NCI-H146 (cell line): Measurements from ENCODE around the gene EFCC1.

ENCODE experiments used
- DNase-seq: peaks from one replicate; lab custom pipeline; 2025; lab: John Stamatoyannopoulos, UW

The EFCC1 gene

DNA sequence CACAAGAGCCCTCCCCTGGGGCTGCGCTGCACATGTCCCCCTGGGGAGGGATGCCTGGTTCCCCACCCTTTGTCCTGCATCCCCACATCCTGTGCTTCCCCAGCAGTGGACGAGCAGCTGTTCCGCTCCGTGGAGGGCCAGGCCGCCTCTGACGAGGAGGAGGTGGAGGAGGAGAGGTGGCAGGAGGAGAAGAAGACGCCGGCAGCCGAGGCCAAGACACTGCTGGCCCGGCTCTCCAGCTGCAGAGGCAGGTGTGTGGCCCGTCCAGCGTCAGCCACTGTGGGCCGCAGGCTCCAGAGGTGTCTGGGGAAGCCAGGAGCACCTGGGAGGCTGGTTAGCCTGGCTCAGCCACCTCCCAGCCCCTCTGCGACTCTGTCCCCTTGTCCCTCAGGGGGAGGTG is 31.6 kb downstream of the EFCC1 start:
- no peak for DNase-seq

DNA sequence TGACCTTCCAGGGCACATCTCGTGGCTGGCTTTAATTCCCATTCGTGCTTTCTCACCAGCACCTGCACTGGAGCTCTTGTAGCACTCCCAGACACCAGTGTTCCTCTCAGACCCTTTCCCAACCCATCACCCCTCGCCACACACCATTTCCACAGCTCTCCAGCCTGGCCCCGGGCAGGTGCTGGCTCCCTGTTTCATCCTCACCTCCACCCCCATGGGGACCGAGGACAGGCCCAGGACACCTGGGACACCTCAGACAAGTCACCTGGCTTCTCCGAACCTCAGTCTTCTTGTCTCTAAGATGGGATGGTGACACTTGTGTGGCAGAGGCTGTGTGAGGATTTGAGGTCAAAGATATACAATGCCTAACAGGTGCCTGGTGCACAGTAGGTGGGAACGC is 32.0 kb downstream of the EFCC1 start:
- no peak for DNase-seq

DNA sequence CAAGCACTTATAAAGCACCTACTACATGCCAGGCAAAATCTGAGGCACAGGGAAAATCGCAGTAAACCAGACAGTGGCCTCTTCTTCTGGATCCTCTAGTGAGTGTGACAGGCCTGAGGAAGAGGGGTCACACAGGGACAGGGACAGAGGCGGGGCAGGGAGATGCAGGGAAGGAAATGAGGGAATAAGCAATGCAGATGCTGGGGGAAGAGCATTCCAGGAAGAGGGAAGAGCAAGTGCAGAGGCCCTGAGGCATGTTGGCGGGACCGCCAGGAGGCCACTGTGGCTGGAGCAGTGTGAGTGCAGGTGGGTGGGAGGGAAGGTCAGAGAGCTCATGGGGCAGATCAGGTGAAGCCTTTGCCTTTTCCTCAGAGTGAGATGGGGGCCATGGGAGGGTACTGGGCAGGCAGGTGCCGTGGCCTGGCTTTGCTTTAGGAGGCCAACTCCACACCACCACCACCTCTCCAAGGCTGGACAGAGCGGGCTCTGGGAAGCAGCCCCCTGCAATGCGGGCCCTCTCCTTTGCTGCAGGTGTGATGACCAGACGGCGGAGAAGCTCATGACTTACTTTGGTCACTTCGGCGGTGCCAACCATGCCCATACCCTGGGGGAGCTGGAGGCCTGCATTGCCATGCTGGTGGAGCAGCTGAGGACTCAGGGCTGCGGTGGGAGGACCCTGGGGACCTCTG is 32.7 kb downstream of the EFCC1 start:
- DNase-seq: no peak

DNA sequence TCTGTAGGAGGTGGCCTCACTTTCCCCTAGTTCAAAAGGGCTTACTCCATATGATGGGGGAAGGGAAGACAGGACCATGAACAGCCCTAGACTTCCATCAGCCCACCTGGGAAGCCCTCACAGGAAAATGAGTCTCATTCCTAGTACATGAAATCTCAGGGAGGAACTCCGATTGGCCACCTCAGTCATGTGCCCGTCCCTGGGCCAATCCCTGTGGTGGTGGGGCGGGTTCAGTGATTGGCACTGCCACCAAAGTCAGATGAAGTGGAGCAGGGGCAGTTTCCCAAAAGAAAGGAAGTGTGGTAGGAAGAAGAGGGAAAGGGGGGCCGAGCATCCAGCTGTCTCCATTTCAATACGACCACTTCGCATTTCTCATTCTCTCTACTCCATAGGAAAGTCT is 33.5 kb downstream of the EFCC1 start:
- no peak for DNase-seq

DNA sequence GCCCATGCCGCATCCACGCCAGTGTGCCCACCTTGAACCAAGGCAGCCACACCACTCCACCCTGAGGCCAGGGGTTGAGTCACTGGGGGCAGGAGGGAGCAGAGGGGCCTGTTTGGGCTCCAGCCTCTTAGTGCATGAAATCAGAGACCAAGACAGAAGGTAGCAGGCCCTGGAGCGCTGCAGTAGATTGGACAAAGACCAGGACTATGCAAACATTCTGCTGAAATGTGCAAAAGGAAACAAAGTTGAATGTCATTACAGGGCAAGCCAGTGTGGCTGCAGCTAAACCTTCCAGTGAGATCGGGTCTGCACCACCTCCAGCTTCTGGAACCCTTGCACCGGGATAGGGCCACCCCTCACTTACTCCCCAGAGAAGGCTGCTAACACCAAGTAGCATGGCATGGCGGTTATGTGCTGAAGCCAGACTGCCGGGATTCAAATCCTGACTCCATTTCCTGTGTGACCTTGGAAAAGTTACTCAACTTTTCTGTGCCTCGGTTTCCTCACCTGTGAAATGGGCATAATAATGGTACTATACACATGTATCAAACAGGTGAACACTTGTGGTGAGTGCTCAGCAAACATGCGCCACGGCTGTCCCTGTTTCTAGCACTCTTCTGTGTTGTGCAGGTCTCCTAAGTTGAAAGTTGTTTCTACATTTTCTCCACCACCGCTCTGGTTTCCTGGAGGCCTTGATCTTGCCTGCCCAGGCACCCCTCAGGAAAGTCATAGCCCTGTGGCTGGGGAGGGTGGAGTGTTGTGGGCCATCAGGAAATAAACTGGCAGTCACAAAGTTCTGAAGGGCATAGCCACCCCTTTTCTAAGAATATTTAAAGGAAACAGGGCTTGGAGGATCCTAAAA is 34.5 kb downstream of the EFCC1 start:
- no peak for DNase-seq

DNA sequence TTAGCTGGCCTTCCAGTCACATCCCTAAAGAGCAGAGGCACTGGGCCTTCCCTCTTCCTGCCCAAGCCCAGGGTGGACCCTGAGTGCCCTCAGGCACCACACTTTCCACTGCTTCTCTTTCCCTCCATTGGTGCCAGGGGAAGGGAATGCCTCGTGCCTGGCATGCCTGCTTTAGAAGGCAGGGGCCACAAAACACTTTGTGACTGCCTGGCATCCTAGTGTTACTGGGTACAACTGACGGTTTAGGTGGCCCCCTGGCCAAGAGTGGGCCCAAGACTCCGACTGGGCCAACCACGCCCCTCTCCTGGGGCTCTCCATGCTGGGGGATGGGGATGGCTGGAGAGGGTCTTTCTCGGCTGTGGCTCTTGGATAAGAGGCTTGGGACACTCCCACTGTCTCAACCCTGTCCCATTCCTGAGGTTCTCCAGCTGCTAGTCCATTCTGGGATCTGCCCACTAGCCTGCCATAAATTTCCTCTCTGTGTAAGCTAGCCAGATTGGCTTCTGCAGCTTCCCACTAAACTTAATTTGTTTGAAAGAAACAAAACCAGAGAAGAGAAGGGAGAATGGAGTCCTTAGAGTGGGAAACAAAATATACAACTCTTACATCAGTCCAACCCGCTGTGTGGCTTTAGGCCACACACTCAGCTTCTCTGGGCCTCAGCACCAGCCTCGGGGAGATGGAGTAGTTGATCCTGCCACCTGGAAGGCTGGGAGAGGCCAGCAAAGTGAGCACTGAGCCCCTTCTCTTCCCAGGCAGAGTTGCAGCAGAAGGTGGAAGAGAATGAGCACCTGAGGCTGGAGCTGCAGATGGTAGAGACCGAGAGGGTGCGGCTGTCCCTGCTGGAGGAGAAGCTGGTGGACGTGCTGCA is 35.4 kb downstream of the EFCC1 start:
- DNase-seq: no peak

DNA sequence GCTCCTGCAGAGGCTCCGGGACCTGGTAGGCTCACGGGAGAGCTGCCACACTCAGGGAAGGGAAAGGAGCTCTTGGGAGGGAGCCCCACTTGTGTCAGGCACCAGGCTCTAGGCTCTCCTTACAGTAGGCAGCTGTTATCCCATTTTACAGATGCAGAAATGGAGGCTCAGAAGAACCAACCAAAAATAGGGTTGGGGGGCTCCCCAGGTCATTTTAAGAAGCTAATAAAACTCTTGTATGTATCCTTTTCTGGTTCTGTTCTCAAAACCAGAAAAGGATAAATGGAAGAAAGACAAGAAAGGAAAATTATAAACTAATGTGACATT is 36.0 kb downstream of the EFCC1 start:
- no peak for DNase-seq

DNA sequence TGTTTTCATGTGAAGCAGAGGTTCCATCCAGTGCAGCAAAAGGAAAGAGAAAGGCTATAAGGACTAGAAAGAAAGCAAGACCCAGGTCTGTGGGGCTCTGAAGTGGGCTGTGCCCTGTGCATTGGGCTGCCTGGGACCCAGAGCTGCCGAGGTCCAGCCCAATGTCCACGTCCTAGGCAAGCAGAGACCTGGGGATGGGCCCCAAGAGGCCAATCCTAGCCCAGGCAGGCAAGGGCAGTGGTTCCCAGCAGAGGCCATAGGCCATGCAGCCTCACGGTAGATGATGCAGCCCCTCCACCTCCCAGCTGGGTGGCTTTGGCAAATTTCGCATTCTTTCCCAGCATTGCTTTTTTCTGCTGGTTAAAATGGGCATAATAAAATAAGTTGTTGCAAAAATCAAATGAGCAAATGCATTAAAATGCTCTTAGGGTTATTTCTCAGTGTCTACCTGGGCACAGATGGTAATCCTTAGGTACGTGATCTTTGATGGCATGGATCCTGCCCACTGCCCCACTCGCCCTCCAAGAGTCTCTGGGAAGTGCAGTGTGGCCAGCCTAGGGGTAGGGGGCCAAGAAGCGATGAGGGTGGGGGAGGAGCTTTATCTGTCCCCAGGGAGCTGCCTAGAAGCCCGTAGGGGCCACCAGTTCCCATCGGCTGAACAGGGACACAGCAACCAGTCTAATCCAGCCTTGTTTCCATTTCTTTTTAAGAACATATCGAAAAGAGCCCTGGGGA is 37.2 kb downstream of the EFCC1 start:
- DNase-seq: no peak

DNA sequence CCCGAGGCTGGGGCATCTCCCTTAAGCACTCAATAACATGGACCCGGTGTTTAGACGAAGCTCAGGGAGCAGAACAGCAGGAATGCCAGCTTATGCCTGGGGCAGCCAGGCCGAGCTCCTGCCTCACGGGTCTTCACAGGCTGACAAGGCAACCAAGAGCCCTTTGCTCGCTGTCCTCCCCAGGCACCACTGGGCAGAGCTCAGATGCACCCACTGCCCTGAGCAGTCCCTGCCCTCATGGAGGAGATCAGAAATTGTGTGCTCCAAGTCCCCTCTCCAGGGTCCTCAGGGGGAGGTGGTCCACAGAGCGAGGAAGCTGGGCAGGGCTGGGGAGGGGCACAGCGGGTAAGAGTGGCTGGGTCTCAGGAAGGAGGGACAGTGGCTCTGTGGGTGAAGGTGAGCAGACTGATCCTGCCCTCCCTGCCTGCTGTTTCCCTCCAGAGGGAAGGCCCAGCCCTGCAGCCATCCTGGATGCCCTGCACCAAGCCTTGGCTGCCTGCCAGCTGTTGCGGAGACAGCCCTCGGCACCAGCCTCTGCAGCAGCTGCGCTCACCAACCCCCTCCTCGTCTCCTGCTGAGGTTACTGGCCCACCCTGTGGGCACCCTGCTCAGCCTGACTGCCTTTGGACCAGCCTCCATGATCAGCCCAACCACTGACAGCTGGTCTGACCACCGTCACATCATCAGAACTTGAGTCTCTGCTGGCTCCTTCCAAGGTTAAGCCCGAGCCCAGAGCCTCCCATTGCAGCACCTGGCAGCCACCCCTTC is 38.4 kb downstream of the EFCC1 start:
- peak; percentile 96 for DNase-seq

DNA sequence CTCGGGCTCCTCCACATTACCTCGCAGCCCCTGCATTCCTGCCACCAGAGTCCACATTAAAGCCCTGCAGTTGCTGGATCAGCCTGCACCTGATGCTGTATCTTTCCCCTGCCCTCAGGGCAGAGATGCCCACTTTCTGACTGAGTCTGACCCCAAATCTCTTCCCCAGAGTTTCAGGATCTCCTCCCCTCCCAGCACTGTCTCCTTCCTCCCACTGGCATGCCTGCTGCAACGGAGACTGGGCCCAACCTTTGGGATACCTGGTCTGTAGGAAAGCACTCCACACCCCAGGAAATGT is 38.9 kb downstream of the EFCC1 start:
- DNase-seq: no peak

DNA sequence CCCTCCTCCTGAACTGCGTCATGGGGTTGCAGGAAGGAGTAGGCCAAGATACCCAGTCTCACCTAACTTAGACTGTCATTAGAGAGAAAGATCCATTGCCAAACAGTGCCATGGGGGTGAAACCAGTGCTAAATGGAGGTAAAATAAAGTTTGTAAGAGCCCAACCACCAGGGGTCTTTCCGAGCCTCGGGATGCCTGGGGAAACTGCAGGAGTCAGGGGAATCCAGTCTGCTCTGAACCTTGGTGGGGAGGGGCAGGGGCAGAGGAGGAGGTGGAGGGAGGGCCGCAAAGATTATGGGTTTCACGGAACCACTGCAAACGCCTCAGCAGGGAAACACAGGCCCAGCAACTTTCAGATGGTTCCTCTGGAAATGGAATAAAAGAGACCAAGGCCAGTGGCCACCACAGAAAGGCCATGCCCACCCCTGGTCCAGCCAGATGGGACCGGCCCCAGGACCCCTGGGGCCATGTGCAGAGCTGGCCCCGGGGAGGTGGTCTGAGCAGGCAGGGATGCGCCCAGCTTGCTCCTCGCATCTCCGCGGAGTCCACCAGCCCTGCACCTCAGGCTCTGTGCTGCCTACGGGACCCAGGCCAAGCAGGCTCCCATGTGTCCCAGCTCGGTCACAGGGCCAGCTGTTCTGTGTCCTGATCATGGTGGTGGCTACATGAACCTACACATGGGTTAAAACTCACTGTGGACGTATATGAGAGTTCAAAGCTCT is 39.6 kb downstream of the EFCC1 start:
- DNase-seq: no peak

DNA sequence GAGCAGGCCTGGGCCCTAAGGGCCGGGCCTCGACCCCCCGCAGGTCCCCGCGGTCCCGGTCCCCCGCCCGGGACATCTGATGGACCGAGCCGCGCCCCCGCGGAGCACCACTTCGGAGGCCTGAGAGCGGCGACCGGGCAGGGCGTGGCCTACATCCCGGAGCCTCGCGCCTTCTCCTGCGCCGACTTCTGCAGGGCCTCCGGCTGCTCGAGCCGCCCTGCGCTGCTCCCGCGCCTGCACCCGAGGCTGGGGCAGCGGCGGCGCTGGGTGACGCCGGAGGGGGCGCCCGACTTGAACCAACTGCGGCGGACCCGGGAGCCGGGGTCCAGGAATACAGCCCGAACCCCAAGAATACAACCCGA is 44.6 kb downstream of the EFCC1 start:
- no peak for DNase-seq

DNA sequence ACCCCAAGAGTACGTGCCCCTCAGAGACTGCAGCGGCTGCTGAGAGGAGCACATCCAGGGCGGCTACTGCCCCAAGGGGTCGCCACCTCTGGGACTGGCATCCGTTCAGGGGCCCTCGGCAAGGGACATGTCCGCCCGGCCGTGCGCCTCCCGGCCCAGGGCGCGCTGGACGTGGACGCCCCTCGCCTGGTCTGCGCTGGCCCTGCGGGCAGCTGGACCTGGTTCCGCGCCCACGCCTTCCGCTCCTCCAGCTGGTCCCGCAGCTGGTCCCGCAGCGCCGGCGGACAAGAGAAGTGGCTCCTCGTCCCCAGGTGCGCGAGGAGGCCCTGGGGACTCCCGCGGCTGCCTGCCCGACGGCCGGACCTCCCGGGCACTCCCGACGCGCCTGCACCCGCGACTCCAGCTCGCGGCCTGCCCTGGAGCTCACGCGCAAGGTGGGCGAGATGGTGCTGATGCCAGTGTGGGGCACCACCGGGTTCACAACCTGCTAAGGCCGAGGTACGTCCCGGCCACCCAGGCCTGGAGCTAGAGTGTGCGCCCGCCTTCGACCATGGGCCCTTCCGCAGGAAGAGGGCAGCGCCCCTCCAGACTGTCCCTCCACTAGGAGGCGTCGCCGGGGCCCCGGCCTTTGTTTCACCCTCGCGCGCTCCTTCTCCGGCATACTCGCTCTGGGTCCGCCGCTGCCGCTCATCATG is 45.1 kb downstream of the EFCC1 start:
- no peak for DNase-seq

DNA sequence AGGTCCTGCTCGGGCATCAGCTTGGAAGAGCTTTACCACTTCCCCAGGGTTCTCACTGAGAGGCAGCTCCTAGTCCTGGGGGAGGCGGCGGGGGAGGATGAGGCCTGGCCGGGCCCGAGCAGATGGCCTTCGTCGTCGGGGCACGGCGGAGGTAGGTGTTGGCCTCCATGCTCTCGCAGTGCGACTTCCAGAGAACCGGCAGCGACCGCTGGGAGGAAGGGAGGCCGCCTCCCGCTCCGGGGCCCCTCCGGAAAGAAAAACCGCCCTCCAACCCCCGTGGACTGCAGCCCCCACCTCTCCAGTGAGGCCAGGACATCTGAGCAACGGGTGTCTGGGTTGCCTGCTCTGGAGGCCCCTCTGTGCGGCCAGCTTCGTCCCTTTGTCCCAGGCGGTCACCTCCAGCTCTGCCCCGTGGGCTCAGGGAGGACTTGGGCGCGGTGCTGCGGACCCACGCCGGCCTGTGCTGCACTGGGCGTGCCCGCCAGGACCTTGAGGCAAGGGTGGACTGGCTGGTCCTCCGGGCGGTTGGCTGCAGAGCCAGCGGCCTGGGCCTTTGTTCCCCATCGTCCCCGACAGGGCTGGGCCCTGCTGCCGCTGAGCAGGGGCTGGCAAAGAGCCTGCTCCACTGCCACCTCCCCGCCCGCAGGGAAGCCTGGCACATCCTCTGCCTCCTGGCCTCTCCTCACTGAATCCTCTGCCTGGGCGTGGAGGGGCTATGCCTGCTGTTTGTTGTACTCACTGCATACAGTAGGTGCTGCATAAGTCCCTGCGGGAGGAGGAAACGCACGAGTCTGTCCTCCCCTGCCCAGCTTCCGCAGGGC is 45.8 kb downstream of the EFCC1 start:
- DNase-seq: no peak

DNA sequence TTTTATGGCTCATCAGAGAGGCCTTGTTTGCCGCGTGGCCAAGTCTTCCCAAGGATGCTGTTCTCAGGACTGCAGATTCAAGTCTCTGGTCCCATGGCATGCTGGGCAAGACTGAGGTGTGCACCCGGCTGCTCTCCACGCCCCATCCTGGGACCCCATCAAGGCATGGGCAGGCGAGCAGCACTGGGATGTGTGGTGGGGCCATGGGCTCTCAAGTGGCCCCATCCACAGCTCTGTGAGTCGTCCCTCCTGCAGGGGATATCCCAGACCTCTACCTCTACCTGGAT is 46.4 kb downstream of the EFCC1 start:
- no peak for DNase-seq

DNA sequence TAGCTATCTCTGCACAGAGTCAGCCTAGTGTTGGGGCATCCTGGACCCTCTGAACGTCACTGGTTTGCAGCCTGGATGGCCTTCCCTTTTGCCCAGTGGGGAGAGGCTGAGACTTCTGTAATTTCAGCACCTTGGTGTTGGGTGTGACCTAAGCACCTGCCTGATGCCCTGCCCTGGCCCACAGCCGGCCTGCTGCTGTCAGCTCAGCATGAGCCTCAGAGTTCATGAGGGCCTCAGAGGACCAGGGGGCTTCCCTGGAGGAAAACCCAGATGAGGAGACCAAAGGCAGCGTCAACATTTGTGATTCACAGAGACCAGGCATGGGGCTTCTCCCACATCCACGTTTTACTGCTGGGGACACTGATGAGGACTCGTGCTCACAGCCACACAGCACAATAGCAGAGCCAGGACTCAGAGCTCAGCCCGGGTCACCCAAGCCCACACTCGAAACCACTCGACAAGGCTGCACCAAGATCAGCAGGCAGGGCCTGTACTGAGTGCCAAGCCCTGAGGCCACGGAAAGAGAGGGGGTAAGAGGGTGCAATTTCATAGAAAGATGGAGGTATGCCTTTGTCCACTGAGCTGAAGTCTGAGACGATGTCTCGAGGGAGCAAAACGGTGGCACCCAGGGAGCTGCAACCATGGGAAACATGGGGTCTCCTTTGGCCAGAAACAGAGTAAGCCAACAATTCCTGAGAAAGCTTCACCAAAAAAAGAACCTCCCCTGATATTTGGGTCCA is 49.6 kb downstream of the EFCC1 start:
- no peak for DNase-seq

DNA sequence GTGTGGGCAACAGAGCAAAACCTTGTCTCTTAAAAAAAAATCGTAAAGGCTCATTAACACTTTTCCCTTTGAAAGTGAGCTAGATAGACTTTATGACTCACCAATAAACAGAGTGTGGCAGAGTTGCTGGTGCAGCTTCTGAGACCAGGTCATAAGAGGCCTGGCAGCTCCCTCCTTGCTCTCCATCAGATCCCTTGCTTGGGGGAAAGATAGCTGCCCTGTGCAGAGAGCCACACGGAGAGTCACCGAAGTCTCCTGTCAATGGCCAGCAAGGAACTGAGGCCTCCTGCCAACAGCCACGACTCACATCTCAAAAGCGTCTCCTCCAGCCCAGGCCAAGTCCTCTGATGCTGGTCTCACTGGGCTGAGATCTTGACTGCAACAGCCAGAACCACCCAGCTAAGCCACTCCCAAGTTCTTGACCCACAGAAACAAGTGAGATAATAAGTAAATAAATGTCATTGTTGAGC is 50.8 kb downstream of the EFCC1 start:
- no peak for DNase-seq

DNA sequence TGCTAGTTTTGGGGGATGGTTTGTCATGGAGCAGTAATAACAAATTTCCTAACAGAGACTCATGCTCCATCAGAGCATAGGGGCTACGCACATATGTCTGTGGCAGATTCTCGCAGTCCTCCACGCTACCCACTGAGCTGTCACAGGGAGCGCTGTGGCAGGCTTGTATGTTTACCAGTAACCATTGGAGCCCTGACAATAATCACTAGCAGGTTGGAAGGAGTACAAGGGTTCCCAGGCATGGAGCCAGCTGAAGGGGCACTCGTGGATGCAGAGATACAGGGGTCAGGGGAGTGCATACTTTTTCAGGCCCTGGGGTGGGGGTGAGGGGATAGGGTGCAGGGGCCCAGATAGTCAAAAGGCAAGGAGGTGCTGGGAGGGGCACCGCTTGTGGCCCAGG is 51.6 kb downstream of the EFCC1 start:
- DNase-seq: no peak

DNA sequence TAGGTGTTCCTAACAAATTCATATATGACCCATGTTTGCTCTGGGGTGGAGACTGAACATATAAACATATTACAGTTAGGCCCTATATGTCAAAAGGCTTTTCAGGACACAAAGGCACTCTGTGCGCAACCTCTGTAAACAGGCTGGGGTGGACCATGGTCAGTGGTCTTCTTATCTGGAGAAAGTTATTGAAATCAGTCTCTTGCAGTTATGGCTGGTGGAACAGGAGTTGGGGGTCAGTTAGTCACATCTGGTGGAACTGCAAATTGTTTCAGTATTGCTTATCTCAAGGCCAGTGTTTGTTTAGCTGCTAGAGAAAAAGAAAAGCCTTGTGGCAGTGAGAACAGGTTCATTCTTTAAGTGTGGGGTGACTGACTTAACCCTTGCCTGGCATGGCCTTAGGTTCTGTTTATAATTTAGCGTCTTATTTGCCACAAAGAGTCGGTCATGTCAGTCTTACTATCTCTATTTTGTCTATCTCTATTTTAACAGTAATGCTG is 53.6 kb downstream of the EFCC1 start:
- peak; percentile 57 for DNase-seq
